ENCODE results near the gene ADM5.

Gene ADM5

DNA sequence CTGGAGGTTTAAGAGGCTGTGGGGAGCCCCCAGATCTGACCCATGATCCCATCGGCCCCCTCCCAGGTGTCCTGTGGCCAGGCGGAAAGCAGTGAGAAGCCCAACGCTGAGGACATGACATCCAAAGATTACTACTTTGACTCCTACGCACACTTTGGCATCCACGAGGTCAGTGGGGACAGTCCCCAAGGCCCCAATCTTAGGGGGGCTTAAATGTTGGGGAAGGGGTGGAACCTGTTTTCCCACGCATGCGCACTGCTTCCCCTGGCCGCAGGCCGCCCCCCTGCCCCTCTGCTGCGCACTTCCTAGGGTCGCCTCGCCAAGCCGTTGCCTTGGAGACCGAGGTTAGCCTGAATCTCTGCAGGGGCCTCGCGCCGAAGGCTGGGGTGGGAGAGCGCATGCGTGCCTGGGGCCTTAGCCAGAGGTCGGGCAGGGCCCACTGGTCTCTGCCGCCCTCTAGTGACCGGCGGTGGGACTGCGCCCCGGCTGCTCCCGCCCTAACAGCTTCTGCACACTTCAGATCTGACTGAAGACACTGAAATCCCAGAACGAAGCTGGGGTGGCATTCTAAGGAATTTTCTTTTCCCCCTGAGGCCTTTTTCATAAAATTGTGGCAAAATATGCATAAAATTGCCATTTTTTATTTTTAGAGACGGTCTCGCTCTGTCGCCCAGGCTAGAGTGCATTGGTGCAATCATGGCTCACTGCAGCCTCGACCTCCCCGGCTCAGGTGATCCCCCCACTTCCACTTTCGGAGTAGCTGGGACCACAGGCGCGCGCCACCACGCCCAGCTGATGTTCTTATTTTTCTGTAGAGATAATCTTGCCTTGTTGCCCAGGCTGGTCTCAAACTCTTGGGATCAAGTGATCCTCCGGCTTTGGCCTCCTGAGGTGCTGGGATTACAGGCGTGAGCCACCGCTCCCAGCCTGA, 8.7 kb upstream of the ADM5 start:
- DNase-seq: peak; percentile 80

DNA sequence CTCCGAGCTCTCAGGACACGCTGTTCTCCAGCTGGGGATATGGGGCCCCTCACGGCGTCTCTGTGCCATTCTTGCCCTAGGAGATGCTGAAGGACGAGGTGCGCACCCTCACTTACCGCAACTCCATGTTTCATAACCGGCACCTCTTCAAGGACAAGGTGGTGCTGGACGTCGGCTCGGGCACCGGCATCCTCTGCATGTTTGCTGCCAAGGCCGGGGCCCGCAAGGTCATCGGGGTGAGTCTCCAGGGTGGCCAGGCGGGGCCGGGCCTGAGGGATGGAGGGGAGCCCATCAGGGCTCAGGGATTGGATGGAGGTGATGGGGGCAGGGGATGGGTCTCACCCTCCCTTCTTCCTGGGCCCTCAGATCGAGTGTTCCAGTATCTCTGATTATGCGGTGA, 7.6 kb upstream of the ADM5 start:
- DNase-seq: no peak

DNA sequence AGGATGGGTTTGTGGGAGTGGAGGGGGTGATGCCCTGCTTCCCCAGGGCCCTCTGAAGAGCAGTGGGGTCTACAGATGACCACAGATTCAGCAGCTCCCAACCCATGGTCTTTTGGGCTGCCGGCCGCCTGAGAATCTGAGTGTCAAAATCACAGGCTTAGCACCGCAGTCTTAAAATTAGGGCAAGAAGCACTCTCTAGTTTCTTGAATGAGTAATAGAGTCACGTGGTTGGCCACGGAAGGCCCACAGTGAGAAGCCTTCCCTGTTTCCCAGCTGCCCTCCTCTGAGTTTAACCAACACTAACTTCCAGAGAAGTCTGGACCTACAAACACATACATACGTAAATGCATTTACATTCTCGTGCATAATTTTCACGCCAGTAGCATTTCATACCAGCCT, 7.1 kb upstream of the ADM5 start:
- DNase-seq: no peak

DNA sequence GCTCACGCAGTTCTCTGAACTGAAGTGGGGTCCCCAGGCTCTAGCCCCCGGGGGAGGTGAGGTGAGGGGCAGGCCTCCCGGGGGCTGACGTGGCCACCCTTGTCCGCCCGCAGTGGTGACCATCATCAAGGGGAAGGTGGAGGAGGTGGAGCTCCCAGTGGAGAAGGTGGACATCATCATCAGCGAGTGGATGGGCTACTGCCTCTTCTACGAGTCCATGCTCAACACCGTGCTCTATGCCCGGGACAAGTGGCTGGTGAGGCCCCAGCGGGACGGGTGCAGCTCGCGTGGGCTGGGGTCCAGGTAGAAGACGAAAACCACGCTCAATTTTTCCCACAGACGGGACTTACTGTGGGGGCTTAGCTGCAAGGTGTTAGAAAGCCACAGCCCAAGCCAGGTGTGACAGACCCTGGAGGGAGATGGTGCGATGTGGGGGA, 5.6 kb upstream of the ADM5 start:
- no peak for DNase-seq

DNA sequence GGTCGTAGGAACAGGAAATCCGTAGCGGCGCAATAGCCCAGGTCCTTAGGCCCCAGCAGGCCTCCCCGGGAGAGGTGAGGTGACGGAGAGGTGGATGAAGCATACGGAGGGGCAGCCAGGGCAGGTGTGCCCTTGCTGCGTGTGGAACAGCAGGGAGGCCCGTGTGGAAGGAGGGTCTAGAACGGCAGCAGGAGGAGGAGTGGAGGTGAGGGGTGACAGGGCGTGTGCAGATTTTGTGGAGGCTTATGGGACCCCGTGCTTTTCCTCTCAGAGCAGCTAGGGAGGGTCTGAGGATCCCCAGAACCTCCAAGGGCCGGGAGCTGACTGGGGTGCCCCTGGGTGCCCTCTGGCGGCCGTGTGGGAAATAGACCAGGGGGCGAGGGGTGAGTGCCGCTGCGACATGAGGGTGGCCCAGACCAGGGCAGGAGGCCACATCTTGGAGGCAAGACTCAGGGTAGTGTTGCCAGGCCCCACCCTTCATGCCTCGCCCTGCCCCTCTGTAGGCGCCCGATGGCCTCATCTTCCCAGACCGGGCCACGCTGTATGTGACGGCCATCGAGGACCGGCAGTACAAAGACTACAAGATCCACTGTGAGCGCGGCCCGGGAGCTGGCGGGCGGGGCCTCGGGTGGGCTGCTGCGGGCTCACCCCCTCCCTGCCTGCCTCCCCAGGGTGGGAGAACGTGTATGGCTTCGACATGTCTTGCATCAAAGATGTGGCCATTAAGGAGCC, 5.0 kb upstream of the ADM5 start:
- DNase-seq: no peak

DNA sequence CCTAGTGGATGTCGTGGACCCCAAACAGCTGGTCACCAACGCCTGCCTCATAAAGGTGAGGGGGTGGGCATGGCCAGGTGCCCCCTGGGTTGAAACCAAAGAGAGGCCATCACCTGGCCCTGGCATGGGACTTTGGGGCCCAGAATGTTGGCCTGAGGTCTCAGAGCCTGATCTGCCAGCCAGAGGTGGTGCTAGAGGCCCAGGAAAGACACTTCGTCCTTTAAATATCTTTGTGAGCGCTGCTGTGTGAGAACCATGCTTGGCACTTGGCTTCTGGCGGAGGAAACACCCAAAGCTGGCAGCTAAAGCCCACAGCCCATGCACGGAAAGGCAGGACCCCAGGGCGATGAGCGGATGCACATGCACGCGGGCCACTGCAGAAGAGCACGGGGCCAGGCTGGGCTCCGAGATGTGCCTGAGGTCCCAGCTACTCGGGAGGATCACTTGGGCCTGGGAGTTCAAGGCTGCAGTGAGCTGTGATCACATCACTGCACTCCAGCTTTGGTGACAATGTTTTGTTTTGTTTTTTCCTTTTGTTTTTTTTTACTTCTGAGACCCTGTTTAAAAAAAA, 4.3 kb upstream of the ADM5 start:
- no peak for DNase-seq

DNA sequence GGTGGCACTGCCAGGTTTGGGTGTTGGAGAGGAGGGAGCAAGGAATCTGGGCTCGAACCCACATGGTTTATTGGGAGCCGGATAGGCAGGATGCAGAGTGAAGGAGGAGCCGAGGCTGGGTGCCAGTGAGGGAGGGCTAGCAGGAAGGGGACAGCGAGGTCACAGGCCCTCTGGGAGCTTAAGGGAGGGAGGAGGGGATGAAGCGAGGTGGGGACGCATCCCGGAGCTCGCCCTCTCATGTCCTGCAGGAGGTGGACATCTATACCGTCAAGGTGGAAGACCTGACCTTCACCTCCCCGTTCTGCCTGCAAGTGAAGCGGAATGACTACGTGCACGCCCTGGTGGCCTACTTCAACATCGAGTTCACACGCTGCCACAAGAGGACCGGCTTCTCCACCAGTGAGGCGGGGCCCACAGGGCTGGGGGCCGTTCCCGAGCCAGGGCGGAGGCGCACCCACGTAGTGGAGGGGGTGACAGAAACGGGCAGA, 3.5 kb upstream of the ADM5 start:
- no peak for DNase-seq

DNA sequence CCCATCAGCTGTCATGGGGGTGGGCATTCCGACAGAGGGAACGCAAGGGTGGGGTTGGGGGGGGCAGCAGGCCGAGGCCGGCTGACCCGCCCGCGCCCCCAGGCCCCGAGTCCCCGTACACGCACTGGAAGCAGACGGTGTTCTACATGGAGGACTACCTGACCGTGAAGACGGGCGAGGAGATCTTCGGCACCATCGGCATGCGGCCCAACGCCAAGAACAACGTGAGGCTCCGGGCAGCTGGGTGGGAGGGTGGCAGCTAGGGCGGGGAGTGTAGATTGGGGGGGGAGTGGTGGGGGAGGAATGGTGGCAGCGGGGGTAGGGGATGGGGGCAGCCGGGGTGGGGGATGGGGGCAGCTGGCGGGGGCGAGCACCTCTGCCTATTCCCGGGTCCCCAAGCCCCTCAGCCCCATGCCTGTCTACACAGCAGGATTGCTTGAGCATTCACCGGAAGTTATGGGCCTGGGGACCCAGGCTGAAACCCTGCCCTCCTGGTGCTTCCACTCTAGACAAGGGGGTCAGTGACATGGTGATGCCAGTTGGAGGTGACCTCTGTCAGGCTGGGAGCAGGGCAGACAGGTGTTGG, 2.8 kb upstream of the ADM5 start:
- DNase-seq: no peak

DNA sequence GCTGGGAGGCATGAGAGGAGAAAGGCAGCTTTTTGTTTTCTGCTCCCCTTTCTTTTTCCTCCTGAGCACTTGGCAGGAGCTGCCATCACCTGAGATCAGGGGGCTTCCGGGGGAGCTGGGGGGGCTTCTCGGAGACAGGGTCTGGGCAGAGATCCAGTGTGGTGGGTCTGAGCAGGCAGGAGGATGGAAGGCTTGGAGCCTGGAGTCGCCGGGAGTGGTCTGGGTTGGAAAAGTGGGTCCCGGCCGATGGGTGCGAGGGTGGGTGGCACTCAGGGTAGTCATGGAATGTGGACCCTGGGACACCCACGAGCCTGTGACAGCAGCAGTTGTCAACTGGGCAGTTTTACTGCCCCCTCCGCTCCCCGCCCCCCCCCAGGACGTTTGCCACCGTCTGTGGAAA, 2.2 kb upstream of the ADM5 start:
- DNase-seq: no peak

DNA sequence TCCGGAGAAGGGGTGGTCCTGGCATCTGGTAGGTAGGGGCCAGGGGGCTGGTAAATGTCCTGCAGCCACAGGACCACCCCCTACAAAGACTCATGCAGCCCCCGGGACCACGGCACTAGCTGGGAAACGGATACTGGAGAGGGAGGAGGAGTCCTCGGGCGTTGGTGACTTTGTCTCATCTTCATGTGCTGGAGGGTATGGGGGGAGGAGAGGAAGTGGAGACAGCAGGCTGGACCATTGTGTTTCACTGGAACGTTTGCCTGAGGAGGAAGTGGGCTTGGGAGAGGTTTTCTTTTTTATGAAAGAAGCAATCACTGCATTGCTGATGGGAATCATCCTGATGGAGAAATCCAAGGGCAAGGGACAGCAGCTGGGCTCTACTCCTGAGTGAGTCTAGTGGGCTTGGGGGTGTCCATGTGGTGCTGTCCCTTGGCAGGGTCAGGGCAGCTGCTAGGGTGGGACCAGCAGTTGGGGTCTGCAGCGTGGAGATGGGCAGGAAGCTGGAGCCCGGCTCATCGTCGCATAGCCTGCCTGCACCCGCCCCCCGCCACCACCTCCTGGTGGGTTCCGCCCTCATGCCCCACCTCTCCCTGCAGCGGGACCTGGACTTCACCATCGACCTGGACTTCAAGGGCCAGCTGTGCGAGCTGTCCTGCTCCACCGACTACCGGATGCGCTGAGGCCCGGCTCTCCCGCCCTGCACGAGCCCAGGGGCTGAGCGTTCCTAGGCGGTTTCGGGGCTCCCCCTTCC, 1.7 kb upstream of the ADM5 start:
- DNase-seq: no peak

DNA sequence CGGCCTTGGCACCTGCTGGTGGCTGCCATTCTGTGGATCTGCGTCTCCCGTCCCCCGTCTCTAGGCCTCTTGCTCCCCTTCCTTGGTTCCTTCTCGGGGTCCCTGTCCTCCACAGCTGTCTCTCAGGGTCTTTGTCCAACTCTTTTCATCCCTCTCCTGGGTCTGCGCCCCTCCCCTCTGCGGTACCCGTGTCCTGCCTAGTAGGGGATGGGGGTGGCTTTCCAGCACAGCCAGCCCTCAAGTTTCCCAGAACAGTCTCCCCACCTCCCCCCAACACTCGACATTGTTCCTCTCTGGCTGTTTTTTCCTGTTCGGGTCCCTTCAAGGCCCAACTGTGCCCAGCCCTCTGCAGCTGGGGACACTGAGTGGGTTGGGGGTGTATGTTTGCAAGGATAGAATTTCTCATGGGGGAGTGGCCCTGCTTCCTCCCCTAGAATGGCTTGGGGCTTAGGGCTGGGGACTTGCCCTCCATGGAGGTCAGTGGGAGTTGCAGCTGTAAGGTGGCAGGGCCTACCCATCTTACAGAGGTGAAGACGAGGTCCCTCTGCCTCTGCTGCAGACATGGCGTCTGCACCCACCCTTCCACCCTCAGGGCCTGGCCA, 762 bp upstream of the ADM5 start:
- no peak for DNase-seq

DNA sequence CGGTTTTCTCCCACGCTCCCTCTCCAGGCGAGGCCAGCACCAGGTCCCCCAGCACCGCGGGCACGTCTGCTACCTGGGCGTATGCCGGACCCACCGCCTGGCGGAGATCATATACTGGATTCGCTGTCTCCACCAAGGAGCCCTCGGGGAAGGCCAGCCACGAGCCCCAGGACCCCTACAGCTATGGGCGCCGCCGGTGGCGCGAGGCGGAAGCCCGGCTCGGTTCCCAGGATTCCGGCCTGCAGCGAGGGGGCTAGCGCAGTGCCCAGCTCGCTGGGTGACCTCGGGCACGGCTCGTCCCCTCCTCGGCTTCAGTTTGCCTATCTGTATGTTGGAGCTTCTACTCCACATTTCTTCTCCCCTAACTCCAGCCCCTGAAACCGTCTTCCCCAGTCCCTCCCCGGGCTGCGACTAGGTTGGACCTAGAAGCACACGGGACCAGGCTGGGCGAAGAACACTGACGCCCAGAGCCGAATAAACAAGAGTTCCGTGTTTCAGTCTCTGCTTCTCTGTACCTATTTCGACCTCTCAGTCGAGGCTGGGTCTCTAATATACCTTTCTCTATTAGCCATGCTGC, 773 bp downstream of the ADM5 start:
- DNase-seq: no peak

DNA sequence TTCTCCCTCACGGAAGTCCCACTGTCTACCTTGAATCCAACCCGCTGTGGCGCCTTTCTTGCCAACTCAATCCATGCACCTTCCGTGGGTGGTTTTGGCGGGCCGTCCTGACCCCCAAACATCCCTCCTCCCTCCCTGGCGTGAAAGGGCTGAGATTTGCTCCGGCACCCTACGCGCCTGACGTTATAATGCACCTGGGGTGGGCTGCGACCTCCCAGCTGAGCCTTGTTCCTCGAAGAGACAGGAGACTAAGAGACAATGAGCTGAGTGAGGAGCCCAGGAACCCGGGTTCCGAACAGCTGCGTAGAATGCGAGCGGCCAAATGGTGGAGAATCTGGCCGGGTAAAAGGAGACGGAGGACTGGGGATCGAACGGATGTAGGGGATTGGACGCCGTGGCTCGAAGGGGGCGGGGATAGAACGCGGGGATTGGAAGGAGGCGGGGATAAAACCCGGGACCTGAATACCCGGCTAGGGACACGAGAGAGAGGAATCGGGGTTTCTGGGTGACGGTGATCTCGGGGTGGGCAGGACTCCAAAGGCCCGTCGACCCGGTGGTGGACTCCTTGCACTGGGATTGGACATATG, 1.4 kb downstream of the ADM5 start, which contains the start of gene CPT1C:
CPT1C (plus strand) TSS at position 461 of the 587 bp plus-strand sequence. CDS start 1,137 bp downstream, outside the sequence.
- peak; percentile 84 for DNase-seq

DNA sequence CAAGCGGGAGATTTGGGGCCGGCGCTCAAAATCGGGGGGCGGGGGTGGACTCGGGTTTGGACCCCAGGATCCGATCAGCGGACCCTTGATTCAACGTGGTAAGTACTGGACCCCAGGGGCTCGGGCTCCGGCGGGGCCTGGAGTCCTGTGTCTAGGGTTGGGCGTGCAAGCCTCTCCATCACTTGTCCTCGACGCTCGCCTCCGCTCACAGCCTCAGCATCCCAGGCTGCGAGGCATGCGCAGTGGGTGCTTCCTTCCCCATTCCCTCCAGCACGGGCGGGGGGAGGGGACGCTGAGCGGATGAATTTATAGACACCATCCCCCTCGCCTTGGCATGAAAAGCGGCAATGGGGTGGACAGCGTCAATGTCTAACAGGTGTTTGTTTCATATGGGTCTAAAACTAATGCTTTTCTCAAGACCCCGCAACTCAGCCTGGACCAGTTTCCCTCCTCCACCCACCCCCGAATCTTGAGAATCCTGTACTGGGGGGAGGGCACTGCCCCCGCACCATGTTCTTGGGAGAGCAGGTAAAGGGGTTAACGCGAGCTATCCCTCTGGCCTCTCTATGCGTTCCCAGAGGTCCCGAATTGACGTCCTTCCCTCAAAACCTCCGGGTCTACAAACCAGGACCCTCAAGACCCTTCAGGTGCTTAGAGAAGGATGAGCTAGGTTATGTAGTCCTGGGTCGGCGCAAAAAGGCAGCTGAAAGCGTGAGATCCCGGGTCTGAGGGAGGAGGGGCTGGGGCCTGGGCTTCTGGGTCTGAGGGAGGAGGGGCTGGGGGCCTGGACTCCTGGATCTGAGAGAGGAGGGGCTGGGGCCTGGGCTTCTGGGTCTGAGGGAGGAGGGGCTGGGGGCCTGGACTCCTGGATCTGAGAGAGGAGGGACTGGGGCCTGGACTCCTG, 2.1 kb downstream of the ADM5 start:
- peak; percentile 85 for DNase-seq

DNA sequence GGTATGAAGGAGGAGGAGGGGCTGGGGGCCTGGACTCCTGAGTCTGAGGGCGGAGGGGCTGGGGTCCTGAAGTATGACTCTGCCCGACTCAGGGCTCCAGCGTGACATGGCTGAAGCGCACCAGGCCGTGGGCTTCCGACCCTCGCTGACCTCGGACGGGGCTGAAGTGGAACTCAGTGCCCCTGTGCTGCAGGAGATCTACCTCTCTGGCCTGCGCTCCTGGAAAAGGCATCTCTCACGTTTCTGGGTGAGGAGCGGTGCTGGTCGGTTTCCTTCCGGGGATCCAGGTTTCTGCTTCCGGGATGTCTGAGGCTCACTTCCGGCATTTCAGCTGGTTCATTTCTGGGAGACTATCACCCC, 2.7 kb downstream of the ADM5 start:
- no peak for DNase-seq

DNA sequence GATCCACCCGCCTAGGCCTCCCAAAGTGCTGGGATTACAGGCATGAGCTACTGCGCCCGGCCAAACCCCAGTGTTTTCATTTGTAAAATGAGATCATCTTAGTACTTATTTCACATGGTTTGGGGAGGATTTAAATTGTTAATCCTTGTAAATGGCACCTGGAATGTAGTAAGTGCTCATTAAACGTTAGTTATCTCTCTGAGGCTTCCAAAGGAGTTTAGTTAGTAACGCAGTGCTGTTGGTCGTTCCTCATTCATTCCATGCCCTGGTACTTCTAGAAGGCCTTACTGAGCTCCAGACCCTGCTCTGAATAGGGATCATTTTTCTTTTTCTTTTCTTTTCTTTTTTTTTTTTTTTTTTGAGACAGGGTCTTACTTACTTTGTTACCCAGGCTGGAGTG, 6.7 kb downstream of the ADM5 start:
- DNase-seq: no peak

DNA sequence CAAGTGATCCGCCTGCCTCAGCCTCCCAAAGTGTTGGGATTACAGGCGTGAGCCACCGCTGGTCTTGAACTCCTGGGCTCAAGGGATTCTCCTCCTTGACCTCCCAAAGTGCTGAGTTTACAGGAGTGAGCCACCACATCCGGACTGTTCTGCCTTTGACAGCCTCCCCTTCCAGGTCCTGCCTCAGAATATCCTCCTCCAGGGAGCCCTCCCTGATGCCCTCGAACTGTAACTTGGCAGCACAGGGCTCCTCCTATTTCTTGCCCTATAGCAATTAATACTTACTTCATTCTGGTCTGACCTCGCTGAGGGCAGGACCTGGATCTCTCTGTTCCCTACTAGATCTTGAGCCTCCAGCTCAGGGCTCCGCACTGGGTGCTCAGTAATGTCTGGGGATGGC, 7.5 kb downstream of the ADM5 start:
- no peak for DNase-seq

DNA sequence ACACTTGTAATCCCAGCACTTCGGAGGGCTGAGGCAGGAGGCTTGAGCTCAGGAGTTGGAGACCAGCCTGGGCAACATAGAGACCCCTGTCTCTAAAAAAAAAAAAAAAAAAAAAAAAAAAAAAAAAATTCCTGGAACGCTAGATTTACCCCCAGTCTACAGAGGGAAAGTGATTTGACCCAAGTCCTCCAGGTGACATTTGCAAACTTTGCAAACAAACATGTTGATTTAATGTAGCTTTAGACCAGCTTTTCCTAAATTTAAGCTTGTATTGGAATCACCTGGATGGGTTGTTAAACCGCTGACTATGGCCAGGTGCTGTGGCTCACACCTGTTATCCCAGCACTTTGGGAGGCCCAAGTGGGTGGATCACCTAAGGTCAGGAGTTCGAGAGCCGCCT, 10.0 kb downstream of the ADM5 start:
- DNase-seq: no peak

DNA sequence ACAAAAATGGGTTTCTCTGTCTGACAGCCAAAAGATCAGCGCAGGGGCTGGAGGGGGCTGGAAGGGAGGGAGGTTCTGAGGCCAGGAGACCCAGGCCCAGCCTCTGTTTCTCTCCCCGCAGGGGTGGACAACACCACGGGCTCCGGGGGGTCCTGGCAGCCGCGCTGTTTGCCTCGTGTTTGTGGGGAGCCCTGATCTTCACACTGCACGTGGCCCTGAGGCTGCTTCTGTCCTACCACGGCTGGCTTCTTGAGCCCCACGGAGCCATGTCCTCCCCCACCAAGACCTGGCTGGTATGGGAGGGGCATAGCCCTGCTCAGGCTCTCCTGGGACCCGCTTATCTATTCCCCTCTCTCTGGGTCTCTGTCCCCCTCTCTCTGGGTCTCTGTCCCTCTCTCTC, 11.2 kb downstream of the ADM5 start:
- DNase-seq: no peak

DNA sequence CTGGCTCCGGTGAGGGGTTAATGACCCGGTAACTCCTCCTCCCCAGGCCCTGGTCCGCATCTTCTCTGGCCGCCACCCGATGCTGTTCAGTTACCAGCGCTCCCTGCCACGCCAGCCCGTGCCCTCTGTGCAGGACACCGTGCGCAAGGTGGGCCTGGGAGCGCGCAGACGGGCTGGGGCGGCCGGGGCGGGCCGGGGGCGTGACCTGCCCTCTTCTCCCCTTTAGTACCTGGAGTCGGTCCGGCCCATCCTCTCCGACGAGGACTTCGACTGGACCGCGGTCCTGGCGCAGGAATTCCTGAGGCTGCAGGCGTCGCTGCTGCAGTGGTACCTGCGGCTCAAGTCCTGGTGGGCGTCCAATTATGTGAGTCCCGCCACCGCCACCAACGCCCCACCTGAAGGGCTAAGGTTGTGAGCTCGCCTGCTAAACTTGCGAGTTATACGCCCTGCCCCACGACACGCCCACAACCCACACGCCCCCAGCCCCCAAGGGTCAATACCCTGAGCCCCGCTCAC, 11.9 kb downstream of the ADM5 start:
- no peak for DNase-seq
